ENCODE data around the gene EPM2AIP1.
"Not testable (repeated sequence)": the region's sequence is repeated elsewhere in the genome, so short reads cannot be mapped to it uniquely, and the experiment has no call there.

Gene EPM2AIP1

DNA sequence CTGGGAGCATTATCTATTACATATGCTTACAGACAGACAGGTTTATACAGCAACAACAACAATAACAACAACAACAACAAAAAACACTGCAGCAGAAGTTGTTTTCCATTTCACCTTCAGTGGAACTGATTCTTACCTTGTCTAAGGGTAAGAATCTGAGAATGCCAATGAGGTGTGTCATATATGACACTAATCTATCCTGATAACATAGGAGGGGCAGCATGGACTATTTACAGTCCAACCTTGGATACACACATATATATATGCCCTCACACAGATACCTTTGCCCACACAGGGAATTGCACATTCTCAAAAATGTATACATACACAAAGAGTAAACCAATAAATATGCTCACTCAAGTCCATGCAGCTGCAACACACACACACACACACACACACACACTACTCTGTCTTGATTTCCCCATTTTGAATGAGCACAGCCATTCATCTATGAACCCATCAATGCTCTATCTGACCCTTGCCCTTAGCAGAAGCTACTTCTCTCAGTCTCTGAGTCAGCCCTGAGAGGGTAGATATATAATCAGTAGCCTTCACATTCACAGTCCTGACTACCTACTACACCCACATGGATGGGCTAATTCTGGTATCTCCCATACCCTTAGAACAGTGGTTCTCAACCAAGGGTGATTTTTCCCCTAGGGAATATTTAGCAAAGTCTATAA is 38.3 kb downstream of the EPM2AIP1 start:
- DNase-seq (ENCODE audit: low read depth): no peak

DNA sequence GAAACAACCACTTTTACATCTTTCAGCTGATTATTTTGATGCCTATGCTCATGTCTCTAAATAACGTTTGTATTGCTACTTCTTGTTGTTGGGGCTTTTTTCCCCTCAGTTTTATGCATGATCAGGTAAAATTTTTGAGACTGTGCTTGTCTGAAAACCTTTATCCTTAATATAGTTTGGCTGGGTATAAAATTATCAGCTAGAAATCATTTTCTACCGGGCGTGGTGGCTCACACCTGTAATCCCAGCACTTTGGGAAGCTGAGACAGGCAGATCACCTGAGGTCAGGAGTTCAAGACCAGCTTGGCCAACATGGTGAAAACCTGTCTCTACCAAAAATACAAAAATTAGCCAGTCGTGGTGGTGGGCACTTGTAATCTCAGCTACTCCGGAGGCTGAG is 45.1 kb downstream of the EPM2AIP1 start:
- DNase-seq (ENCODE audit: low read depth): not testable (repeated sequence)

DNA sequence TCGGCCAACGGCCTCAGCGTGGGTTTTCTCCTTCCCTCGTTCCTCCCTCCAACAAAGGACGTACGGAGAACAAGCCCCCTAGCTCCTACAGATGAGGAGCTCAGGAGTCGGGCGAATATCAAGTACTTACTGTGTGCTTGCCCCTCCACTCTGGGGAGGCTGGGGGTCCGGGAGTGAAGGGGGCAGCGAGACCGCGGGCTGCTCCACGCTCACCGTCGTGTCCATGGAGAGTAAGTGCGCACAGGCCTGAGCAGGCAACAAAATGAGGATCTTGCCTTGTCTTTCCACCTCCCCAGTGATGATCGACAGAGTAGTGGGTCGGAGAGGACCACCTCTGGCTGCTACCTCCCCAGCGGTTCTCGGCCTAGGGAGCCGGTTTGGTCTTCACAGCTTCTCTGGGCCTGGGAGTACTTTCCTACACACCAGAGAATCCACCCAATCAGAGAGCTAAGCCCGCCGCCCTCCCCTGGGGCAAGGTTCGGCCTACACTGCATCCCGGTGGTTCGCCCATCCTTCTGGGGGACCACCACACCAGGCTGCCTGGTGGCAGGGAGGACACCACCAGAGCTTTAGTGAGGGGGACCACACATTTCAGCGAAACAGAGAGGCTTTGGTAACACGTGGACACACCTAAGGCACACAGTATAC is 47.5 kb downstream of the EPM2AIP1 start:
- no peak for DNase-seq (ENCODE audit: low read depth)

DNA sequence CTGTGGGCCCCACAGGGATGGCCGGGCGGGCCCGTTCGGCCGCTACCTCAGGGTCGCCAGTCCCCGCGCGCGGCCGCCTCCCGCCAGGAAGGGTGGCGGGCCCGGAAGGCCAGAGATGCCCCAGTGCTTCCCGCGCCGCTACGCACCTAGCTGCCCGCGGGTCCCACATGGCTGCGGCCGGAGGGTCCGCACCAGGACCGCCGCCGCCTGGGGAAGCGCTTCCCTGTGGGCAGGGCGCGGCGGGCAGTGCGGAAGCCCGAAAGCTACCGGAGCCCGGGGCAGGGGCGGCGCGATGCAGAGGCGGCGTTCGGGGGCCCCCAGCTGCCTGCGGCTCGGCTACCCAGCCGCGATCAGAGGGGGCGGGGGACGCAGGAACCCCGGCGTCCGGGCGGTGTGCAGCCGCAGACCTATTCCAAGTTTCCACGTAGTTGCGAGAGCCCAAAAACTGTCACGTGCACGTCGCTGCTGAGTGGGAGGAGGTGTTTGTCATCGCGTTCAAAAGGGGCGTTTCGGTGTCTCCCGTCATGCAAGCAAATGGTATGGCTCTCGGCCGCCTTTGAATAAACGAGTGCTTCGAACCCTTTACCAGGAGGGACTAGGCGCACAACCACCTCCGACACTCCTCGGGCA is 48.2 kb downstream of the EPM2AIP1 start, which contains the start of gene TRANK1:
Gene TRANK1 (minus strand): TSS at position 414 of the 630 bp plus-strand sequence. CDS start 245 bp downstream, at position 169.
- DNase-seq (ENCODE audit: low read depth): peak; percentile 77

DNA sequence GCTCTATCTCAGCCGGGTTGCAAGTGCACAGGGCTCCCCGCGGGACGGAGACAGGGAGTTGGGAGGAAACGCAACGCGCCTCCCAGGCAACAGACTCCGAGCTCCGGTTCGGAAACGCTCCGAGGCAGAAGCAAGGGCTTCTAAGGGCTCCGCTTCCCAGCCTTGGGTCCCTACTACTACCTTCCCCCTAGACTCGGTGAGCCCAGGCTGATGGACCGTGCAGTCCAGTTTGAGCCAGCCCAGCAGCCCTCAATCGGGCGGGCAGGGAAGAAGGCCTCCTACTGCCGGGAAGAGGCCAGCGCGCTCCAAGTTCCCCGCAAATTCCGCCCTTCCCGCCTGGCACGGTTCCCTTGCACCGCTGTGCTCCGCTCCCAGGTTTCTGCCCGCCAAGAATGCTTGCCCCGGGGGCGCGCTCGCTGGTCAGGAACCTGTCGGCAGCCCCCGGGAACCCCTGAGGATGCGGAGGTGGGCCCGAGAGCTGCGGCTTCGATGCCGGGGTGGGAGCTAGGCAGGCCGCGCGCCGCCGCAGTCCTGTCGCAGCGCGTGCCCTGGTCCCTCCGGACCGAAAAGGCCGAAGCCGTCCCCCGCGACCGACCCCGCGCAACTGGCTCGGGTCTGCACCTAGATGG is 48.8 kb downstream of the EPM2AIP1 start:
- no peak for DNase-seq (ENCODE audit: low read depth)

DNA sequence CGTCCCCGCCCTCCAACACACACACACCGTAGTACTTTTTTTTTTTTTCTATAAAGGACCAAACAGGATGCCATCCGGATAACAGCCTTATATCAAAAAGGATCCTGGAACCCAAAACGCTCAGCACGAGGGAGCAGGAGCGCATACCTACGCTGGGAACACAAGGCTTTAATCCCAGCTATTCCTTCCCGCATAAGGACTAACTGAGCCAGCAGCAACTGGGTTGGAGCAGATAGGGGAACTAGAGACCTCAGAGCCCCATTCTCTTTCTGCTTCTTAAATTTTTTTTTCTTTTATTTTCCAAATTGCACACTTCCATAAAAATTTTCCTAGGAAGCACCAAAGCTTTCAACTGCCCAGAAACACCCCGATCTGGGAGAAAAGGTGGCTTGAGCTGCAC is 49.3 kb downstream of the EPM2AIP1 start:
- no peak for DNase-seq (ENCODE audit: low read depth)

DNA sequence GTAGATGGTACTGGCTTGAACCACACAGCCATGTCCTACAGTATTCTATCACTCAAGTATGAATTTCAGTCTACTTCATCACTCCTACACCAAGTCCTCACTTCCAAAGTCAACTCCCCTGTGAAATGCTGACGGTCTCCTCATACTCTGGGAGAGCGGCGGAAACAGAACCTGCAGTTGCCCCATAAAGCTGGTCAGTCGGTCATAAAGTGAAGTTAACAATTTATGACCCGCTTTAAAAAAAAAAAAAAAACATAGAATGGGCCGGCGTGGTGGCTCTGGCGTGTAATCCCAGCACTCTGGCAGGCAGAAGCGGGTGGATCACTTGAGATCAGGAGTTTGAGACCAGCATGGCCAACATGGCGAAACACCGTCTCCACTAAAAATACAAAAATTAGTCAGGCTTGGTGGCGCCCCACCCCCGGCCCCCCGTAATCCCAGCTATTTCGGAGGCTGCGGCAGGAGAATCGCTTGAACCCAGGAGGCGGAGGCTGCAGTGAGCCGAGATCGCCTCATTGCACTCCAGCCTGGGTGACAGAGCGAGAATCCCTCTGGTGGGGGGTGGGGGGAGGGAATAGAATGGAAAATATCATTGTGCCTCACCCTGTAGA is 50.2 kb downstream of the EPM2AIP1 start:
- no peak for DNase-seq (ENCODE audit: low read depth)

DNA sequence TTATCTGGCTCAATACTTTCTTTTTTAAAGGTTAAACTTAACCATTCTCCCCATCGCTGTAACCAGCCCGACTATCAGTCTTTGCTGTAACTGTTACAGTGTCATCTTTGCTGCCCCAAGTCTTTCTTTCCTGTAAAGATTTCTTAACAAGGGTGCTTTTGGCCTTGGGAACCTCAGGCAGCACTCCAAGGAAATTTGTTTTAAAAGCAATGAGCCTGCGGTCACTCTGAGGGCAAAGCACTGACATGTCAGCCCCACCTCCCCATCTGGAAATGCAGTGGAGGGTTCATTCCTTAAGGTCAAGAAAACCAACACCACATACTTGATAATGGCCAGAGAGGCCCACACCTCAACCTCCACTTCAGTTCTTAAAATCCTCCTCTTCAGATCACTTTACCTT is 51.3 kb downstream of the EPM2AIP1 start:
- no peak for DNase-seq (ENCODE audit: low read depth)

DNA sequence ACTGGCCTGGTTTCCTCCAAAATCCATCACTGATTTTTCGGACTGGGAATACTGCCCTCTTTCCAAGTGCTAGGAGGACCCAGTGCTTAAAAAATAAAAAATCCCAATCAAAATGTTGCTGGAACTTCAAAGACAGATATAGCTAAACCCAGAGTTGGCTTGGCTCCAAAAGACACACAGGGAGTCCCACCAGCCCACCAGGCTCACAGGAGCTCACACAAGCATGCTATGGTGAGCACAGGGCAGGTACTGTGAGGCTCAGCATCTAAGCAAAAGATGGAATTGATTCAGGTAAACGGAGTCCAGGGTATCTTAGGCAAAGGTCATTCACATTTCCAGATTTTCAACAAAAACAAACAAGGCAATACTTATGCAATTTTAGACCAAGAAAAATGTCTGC is 51.8 kb downstream of the EPM2AIP1 start:
- DNase-seq (ENCODE audit: low read depth): no peak

DNA sequence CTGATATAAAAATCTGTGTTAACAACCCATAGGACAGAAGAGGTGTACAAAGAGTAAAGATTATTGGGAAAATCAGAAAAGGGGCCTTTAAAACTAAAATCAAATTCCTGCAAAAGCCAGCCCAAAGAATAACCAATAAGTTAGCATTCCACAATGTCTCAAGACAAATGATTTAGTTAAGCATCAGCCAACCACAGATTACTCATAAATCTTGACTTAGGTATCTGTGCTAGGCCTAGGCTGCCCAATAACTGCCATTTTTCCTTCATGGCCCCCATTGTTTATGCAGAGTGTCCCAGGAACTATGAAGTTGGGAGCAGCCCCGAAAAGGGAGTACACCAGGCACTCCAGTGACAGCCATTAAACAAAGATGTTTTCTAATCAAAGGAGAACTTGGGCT is 55.4 kb downstream of the EPM2AIP1 start:
- DNase-seq (ENCODE audit: low read depth): no peak

Data from T-helper 22 cell (primary cell).